GM19193 (cell line): Measurements from ENCODE around the gene ISLR2.
"Not testable (repeated sequence)": the region's sequence is repeated elsewhere in the genome, so short reads cannot be mapped to it uniquely, and the experiment has no call there.

Source experiments
- POLR2A ChIP-seq: IDR thresholded peaks from 4 replicates; pipeline ENCODE4 v1.6.1; 2011; ENCODE audit not compliant: insufficient read depth, insufficient read length; ENCODE audit errors: extremely low read depth

The ISLR2 gene, protein sequence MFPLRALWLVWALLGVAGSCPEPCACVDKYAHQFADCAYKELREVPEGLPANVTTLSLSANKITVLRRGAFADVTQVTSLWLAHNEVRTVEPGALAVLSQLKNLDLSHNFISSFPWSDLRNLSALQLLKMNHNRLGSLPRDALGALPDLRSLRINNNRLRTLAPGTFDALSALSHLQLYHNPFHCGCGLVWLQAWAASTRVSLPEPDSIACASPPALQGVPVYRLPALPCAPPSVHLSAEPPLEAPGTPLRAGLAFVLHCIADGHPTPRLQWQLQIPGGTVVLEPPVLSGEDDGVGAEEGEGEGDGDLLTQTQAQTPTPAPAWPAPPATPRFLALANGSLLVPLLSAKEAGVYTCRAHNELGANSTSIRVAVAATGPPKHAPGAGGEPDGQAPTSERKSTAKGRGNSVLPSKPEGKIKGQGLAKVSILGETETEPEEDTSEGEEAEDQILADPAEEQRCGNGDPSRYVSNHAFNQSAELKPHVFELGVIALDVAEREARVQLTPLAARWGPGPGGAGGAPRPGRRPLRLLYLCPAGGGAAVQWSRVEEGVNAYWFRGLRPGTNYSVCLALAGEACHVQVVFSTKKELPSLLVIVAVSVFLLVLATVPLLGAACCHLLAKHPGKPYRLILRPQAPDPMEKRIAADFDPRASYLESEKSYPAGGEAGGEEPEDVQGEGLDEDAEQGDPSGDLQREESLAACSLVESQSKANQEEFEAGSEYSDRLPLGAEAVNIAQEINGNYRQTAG

DNA sequence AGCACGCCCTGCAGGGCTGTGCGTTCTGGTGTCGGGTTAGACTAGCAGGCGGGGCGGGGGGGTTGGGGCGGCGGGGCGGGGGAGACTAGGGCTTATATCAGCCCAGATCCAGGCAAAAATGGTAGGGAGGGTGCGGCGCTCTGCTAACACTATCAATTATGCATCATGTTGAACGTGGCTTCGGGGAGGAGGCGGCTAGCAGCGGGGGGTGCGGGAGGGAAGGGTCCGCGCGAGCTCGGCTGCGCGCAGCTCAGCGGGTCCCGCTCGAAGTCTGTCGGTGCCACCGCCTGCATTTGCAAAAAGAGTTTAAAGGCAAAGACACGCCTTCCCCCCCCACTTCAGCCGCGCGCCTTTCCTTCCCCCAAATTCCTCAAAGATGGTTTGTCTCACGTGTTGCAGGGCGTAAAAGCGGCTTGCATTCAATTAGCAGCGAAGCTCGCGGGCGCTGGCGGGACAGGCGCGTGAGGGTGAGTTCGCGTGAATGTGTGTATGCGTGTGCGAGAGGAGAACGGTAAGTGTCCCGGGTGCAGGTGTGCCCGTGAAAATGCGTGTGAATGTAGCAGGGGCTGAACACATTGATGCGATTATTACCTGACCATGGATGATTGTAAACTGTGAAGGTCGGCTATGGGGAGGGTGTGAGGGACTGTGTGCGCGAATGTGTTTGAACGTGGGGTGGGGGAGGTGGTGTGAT, at the start of gene ISLR2:
ISLR2 (plus strand) TSS at position 432 of the 694 bp plus-strand sequence. CDS start 2,169 bp downstream, outside the sequence.
- no peak for TF ChIP-seq POLR2A

- not testable (repeated sequence) for TF ChIP-seq POLR2A
Observed at GRCh38 chr15:74082450-74082849, 47.9 kb upstream of the ISLR2 start, which contains the start of gene GOLGA6A. GOLGA6A (minus strand) TSS chr15:74082550; CDS start chr15:74082509, 41 bp downstream.

DNA sequence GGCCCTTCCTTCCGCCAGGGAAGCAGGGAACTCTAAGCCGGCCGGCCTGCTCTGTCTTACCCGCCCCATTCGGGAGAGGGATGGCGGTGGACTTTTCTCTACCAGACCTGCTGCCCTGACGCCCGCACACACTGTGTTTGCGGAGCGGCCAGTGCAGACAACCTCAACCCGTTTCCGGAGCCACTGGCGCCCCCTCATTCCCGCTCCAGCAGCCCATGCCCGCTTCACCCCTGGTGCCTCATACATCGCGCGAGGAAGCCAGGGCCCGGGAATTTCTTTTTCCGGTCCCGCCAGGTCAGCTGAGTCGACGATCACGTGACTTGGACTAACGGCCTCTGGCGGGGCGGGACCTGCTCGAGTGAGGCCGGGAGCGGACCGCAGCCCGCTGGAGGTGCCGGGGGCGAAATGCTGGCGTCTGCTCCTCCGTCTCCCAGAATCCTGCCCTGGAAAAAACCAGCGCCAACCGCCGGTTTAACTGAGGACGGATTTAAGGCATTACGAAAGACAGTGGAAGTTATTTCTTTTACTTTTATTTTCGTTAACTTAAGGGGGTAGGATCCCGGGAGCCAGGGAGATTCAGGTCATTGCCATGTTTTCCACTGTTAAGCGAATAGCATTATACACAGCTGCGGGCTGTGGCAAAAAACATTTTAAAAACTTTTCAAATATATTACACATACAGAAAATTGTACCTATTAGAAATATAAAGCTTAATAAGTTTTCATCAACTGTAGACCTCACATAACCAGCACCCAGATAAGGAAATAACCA, 30.2 kb upstream of the ISLR2 start:
- peak; percentile 31 for TF ChIP-seq POLR2A

- TF ChIP-seq POLR2A = no peak
Observed at GRCh38 chr15:74108111-74108510, 22.3 kb upstream of the ISLR2 start.

DNA sequence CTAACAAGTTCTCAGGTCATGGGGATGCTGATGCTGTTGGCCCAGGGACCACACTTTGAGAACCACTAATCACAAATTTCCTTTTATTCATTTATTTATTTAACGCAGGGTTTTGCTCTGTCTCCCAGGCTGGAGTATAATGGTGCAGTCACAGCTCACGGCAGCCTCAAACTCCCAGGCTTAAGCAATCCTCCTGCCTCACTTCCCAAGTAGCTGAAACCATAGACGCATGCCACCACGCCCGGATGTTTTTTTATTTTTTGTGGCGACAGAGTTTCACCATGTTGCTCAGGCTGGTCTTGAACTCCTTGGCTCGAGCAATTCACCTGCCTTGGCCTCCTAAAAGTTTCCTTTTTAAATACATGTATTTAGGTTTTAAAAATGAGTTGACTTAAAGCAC, 20.7 kb upstream of the ISLR2 start:
- TF ChIP-seq POLR2A = no peak

DNA sequence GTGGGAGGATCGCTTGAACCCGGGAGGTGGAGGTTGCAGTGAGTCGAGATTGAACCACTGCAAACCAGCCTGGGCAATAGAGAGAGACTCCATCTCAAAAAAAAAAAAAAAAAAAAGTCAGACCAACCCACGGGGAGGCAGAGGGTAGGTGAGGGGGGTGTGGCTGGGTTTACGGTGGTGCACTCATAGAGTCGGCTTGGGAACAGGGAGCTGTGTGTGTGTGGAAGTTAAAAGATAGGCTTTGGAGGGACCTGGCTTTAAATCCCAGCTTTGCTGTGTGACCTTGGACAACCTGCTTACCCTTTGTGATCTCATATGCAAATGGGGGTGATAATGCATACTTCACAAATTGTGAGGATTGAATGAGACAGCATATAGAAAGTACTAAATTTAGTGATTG, 10.0 kb upstream of the ISLR2 start:
- TF ChIP-seq POLR2A = no peak

DNA sequence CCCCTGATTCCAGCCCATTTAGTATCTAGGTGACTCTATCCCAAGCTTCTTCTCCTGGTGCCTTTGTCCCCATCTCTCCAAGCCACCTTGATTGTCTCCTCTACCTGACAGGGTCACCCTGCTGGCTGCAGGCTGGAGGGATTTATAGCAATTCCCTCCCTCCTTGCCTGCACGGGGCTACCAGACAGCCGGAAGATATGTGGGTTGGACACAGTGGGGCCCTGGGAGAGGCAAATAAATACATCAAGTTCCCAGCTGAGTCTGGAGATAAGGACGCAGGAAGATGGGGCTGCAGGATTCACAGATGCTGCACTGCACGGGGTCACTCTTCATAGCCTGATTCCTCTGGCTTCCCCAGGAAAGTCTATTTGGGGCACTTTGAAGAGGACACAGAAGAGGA, 9.3 kb upstream of the ISLR2 start:
- TF ChIP-seq POLR2A = no peak

DNA sequence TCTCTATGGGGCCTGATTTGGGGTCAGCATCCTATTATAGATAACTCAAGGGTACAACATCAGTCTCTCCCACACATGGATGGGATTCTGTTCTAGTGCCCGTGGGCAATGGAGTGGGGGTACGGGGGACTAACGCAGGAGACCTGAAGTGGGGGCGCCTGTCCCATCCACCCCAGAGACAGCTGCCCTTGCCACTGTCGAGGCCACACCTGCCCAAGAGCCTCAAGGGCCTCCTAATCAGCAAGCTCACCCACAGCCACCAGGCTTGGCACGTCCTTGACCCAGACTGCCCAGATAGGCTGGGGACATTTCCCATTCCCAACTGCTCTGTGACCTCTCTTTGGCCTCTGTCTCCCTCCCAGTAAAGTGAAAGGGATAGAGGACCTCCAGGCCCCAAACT, 8.5 kb upstream of the ISLR2 start:
- no peak for TF ChIP-seq POLR2A

DNA sequence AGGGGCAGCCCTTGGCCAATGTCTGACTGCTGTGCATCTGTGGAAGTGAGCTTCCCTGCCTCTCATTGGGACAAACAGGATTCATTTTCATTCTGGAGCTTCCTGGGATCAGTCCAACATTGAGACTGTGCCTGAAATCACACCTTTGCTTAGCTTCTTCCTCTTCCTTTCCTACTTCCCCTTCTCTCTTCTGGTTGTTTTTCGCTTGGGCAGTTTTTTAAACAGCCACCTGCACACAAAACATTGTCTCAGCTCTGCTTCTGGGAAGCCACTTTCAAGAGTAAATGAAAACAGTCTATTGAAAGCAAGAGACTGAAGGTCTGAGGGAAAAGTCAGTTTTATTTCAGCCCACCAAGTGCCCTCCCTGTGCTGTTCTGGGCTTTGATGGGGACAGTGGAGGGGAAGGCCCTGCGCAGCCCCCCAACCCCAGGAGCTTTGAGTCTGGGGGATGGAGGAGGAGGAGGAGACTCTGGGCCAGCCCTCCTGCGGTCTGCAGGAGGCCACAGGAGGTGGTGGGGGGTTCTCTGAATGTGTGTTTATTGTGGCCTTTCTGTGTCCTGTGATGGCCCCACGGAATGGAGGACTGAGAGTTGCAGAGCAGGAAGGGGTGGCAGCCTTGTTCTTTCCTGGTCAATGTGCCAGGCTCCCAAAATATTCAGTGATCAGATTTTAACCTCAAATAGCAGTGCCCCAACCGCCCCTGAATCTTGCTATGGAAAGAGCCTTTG, 7.8 kb upstream of the ISLR2 start:
- no peak for TF ChIP-seq POLR2A

GRCh38 chr15:74123131-74123429, 7.3 kb upstream of the ISLR2 start:
- TF ChIP-seq POLR2A = no peak

GRCh38 chr15:74123658-74124057, 6.7 kb upstream of the ISLR2 start:
- TF ChIP-seq POLR2A = no peak

GRCh38 chr15:74124196-74124595, 6.2 kb upstream of the ISLR2 start:
- no peak for TF ChIP-seq POLR2A

- TF ChIP-seq POLR2A = no peak
Observed at GRCh38 chr15:74124759-74125158, 5.6 kb upstream of the ISLR2 start.
